Adrenal gland (tissue), 5 donors: ENCODE measurements around the gene AHNAK.

Experiments used
- CTCF ChIP-seq, 6 experiments: fragments of 450-650 bp in 4 of 6; fragments of 200-600 bp in 2 of 6; sonication (generic) in 1 of 6; IDR thresholded peaks; 1 replicate in 5 of 6; 2 replicates in 1 of 6; pipeline versions ENCODE4 v1.5.1 to v1.8.0; 2016 to 2021; ENCODE audit warnings: antibody characterized with exemption in 6 of 6, mild to moderate bottlenecking in 2 of 6, moderate library complexity in 1 of 6
- POLR2A ChIP-seq, 2 donors: fragments of 450-650 bp; IDR thresholded peaks; one replicate each; pipeline ENCODE4 v1.6.1; 2017; ENCODE audit warnings: antibody characterized with exemption in 2 of 2, mild to moderate bottlenecking in 2 of 2, moderate library complexity in 1 of 2
- donor health status: DM: no; HTN: no; CAD: no.

- peak; percentile 76 to 95 for TF ChIP-seq POLR2A (IDR thresholded peaks at IDR 0.05)
- TF ChIP-seq CTCF (IDR thresholded peaks at IDR 0.05): peak in 1 of 6 experiments; percentile 10
Observed at GRCh38 chr11:62591448-62592145, 45.0 kb upstream of the AHNAK start, which contains the start of gene TUT1.
